ENCODE data around the gene GPC1.

Gene GPC1

DNA sequence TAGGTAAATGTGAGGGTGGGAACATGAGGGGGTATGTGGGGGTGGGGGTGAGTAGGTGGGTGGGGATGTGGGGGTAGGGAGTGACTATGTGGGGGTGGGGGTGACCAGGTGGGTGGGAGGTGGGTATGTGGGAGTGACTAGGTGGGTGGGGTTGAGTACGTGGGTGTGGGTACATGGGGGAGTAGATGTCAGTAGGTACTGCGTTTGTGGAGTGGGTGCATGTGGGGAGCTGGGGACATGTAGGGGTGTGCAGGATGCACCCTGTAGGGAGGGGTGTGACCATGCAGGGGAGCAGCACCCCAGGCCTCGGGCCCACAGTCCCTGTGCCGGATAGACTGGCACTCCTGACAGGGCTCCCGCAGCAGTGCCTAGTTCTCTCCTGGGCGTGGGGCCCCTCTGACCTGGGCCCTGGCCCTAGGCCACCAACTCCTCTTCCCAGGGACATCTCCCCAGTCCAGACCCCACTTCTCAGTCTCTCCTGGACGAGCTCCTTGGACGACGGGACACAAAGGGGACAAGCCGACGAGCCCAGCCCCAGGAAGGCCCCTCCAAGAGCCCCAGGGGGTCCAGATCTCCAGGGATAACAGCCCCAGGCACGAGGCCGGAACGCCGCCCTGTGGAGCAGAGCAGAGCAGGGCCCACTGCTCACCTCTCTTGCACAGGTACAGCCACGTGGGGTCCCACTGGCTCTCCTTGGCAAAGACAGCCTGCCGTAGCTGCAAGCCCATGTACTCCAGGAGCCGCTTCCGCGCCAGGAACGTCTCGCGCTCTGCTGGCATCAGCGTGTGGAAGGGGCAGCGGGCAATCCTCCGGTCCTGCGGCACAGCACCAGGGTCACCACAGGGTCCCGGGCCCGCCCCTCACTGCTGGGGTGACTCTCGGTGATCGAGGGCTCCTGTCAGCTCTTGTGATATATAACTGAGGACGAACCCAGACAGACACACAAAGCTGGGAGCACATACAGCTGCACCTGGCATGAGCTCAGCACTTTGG lies 64.1 kb downstream of the GPC1 start:
- DNase-seq (ENCODE audit: low read depth), result no peak

DNA sequence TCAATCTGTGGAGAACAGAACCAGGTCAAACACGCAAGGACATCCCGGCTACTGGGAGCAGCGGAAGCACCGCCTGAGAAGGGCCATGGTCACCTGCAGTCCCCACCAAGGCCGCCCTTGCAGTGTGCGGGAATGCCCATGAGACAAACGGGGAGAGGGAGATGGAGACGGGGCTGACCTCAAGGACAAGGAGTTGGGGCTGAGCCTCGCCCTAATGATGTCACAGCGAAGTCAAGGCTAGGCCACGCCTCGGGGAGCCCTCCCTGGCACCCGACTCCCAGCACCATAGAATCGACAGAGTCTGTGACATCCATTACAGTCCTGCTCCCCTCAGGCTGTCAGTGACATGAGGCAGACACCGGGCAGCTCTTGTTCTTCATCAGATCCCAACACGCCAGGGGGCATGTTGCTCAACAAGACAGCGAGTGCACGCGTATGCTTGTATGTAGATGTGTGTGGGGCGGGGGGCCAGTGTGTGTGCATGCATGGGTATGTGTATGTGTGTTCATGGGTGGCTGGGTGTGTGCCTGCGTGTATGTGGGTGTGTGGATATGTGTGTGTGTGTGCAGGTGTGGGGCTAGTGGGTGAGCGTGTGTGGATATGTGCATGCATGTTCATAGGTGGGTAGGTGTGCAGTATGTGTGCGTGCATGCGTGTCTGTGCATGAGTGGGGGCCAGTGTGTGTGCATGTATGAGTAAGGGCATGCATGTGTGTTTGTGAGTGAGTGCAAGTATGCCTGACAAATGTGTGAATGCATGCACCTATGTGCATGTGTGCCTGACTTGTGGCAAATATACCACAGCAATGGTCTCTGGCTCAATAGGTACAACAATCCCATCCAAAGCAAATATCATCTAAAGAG lies 65.3 kb downstream of the GPC1 start:
- no peak for DNase-seq (ENCODE audit: low read depth)

DNA sequence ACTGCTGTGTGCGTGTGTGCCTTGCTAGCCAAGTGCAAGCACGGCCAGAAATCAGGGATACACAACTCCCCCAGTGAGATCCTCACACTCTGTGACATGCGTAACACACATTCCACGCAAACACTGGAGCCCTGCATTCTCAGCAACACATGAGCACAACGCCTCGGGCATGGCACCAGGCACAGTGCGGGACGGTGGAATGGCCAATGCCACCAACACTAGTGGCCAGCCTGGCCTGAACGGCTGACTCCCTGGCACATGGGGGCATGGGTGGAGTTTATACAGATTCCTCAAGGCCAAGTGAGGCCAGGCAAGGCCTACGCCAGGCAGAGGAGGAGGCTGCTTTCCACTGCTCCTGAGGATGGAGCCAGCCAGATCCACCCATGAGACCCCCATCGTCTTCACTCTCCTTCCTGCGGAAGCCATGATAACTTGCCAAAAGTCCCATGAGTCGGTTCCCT lies 66.1 kb downstream of the GPC1 start:
- no peak for DNase-seq (ENCODE audit: low read depth)

DNA sequence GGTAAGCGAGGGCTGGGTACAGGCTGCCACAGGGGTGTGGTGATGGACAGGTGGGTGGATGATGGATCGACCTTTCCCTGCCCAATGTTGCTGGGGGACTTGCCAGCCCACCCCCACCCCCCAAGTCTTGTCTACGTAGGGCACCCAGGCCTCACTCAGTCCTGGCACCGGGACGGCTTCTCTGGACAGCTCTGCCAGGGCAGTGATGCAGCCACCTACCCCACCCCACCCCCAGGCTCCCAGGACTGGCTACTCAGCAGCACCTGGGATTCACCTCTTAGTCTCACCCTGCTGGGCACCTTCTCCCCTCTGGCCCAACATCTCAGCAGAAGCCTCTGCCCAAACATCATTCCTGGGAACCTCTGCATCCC lies 66.6 kb downstream of the GPC1 start:
- no peak for DNase-seq (ENCODE audit: low read depth)

DNA sequence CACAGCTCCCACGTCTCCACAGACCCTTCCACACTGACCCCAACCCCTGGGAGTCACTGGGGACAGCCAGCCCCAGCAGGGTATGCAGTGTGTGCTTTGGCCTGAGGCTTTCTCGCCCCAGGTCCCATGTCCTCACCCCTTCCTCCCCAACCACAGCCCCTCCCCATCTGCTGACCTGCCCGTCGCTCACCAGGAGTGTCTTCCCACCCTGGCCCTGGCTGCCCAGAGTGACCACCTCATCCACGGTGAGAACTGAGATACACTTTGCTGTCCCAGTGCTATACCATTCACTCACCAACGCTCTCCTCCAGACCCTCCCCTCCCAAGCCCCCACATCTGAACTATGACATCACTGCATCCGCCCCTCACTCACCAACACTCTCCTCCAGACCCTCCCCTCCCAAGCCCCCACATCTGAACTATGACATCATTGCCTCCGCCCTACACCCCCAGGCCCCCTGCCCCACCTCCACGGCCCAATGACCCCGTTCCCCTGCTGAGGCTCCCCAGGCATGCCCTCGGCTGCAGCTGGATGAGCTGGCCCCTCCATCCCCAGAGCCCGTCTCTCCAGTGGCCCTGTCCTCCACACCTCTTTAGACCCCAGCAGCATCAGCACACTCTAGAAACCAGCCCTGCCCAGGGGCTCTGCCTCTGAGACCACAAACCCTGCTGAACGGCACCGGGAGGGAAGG lies 67.1 kb downstream of the GPC1 start:
- no peak for DNase-seq (ENCODE audit: low read depth)

DNA sequence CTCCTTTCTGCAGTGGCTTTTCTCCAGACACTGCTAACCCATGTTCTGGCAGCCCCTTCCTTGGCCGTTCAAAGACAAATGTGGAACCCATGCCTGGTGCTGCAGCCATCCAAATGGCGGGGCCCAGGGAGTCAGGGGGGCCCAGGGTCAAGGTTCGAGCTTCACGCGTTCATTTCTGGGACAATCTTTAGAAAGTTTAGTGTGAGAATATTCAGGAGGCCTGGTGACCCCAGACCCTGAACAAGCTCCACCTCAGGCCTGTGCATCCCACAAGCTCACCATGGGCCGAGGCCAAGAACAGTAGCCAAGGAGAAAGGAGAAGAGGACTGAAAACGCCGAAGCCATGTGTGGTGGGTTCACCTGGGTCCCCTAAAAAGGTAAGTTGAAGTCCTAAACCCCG lies 67.9 kb downstream of the GPC1 start:
- no peak for DNase-seq (ENCODE audit: low read depth)

DNA sequence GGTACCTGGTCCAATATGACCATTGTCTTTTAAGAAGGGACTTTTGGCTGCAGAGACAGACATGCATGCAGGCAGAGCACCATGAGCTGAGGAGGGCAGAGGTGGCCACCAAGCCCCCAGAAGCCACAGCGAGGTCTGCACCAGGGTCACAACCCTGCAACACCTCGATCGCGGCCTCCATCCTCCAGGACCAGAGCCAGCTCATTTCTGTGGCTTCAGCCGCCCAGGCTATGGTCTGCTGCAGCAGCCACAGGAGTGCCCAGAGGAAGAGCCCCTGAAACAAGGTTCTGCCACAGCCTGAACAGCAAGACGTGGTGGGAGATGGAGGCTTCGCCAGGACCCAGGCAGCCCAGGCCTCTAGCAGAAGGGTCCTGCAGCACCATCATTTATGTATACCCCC lies 68.4 kb downstream of the GPC1 start:
- no peak for DNase-seq (ENCODE audit: low read depth)

DNA sequence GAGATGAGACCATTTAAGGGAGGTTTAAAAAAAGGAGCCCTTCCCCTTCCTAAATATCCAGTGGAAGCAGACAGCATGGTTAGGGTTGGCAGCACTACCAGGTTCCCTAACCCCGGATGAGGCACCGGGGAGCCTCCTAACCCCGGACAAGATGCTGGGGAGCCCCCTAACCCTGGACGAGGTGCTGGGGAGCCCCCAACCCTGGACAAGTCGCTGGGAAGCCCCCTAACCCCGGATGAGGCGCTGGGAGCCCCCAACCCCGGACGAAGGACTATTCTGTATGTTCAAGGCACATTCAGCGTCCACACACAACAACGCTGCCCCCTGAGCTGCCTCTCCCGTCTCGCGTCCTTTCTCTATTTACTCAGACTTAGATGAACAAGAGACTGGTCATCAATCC lies 70.4 kb downstream of the GPC1 start:
- DNase-seq (ENCODE audit: low read depth), result no peak

DNA sequence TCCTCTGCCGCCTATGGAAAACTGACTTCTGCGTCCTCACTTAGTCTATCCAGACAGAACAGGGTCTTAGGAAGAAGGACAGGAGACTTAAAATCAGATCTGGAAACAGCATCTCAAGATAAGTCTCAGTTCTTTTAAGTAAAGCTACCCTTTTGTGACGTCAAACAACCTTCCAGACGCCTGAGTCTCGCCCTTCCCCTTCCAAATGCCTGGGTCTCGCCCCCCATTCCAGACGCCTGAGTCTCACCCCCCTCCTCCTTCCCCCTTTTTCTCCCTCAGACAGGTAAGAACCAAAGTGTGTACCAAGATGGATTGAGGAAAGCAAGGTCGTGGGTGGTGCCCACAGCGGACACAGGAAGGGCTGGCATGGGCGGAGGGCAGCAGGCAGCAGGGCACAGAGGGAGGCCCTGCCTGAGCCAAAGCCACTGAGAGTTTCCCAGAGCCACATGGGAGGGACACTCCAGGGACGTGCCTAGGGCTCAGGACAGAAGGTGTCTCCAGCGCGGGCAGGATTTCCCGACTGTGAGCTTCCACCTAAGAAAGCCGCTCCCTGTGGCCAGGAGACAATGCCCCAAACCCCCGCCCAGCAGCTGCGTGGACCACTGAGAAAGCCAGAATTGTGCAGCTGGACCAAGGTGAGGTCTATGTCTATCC lies 71.1 kb downstream of the GPC1 start:
- no peak for DNase-seq (ENCODE audit: low read depth)

DNA sequence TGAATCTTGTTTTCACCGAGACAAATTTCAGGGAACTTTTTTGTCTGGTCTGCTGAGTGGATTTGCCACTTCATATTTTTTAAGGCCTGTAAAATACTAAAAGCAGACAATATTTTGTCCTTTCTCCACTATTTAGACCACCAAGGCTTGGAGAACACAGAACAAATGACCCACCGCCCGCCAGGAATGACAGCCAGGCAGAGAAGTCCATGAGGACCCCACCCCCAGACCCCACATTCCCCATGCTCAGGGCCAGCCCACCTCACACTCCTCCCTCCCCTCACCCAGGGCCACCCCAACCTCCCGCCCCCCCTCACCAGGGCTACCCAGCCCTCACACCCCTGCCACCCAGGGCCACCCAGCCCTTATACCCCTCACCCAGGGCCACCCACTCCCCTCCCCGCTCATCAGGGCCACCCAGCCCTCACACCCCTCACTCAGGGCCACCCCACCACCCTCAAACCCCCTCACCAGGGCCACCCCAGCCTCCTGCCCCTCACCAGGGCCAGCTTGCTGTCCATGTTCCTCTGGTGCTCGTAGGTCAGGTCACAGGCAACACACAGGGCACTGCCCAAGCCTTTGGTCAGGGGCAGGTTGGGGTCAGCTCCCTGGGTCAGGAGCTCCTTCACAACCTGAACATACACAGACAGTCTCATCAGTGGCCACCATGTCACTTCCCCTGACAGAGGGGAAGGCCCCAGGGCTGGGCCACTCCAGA lies 71.8 kb downstream of the GPC1 start:
- no peak for DNase-seq (ENCODE audit: low read depth)

DNA sequence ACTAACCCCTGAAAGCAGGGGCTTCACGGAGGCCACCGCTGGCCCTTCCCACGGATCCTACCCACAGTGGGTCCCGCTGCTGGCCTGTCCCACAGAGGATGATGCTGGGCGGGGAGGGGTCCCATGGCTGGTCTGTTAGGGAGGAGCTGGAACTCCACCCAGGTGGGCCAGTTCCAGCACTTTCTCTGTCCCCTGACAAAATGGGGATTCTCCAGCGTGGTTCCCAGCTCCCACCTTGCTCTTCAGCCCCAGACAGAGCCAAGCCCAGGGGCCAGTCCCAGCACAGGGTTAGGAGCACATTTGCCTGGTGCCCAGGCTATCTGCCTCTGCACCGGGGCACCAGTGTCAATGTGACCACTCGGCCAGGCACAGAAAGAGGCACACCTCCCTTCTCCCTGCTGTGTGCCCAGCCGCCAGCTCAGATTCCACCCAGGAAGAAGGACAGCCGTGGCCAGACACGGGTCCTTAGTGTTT lies 72.4 kb downstream of the GPC1 start:
- no peak for DNase-seq (ENCODE audit: low read depth)

DNA sequence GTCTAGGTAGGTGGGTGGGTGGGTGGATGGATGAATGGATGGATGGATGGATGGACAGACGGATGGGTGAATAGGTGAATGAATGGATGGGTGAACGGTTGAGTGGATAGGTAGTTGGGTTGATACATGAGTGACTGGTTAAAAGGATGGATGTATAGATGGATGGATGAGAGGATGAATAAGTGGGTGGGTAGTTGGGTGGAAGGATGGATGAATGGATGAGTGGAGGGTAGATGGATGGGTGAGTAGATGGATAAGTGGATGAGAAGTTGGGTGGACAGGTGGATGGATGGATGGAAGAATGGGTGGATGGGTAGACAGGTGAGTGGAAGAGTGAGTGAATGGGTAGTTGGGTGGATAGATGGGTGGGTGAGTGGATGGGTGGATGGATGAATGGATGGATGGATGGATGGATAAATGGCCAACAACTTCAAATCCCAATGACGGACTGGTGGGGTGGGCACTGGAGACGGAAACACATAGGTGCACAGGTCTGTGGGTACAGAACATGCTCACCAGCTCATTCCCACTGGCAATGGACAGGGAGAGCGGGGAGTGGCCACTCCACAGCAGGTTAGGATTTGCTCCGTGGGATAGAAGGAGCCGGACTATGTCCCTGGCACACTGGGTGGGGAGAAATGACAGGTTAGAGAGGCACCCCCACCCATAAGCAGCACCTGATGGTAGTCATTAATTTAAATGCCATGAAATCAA lies 73.5 kb downstream of the GPC1 start:
- DNase-seq (ENCODE audit: low read depth), result no peak

DNA sequence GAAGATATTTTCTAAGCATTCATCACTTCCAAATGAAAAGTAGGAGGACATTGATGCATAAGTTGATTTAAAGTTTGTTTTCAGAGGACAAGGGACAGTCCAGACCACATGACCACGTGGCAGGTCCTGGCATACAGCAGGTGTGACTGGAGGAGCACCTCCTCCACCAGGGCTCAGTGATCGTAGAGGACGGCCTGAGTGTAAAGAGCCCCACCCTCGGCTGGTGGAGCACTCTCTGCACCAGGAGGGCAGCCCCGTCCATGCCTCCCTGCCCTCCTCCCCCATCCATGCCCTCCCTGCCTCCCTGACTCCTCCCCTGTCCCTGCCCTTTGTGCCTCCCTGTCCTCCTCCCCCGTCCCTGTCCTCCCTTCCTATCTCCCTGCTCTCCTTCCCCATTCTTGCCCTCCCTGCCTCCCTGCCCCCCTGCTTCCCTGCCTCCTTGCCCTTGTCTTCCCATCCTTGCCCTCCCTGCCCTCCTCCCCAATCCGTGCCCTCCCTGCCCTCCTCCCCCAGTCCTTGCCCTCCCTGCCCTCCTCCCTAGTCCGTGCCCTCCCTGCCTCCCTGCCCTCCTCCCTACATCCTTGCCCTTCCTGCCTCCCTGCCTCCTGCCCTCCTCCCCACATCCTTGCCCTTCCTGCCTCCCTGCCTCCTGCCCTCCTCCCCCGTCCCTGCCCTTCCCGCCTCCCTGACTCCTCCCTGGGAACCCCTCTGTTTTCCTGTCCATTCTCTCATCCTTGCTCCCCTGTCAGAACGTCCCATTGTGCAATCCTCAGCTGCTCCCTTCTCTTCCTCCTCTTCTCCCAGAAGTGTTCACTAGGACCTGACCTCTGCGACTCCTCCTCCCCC lies 74.4 kb downstream of the GPC1 start:
- DNase-seq (ENCODE audit: low read depth), result no peak

DNA sequence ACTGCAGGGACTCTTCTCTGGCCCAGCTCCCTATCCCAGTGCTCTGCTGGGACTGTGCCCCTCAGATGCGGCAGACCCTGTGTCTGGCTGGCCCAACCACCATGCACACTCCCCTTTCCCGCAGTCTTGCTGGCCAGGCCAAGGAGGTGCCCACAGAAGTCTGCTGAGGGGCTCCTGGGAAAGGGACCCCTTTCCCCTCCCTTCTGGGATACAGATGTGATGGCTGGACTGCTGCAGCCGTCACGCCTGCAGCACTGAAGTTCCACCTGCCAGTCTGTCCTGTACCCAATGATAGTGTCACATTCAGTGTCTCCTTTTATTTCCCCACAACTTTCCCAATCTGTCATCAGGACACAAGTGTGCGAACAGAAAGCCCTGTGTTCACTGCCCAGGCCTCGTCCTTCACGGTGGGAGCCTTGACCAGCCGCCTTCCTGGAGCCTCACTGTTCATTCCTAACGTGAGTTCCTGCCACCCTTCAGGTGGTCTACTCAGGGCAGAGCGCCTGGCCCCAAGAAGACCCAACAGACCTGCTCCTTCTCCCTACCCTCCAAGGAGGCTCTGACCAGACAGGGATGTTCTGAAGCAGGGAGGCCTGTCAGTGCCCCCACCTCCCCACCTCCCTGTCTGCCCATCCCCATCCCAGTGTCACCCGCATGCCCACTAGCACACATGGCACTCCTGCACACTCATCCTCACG lies 75.2 kb downstream of the GPC1 start:
- DNase-seq (ENCODE audit: low read depth), result no peak

DNA sequence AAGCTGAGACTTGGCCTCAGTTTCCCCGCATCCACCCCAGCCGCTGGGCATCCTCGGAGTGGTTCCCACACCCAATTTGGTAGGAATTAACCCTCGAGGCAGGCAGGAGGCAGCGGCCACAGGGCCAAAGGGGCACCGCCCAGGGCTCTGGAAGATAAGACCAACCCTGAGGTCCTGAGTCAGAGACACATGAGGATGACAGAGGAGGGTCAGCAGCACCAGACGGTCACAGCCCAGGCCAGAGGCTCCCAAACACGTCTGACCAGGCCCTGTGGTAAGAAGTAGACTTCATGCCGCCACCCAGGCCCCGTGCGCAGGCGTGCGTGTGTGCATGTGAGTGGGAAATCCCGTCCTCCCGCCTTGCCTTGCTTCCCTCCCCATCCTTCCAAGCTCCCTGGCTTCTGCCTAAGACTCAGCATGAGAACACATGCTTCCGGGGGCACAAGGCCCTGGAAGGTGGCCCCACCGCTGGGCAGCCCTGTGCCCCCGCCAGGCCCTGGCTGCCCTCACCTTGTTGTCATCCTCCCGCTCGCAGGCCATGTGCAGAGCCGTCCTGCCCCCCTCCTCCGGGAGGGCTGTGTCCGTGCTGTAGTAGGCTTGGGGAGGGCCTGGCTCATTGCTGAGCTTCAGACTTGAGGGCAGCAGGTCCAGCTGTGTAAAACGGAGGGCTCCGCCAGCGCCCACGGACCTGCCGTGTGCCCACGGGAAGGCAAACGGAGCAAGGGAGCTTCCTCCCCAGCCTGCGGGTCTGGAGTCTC lies 76.1 kb downstream of the GPC1 start:
- no peak for DNase-seq (ENCODE audit: low read depth)

DNA sequence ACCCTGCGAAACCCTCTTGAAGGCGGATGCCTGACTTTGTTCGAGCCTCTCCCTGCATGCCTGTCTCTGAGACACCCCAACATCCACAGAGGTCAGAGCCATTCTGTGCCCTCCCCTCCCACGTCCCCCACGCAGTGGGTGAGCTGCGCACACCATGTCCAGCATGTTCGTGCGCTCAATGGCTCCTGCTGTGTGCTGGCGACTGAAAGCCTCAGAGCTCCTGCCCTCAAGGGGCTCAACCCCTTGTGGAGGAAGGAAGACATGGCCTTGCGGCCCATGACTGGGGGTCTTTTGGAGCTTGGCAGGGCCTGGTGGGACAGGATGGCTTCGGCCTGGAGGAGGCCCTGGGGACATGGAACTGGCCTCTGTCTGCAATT lies 76.6 kb downstream of the GPC1 start:
- DNase-seq (ENCODE audit: low read depth), result no peak

DNA sequence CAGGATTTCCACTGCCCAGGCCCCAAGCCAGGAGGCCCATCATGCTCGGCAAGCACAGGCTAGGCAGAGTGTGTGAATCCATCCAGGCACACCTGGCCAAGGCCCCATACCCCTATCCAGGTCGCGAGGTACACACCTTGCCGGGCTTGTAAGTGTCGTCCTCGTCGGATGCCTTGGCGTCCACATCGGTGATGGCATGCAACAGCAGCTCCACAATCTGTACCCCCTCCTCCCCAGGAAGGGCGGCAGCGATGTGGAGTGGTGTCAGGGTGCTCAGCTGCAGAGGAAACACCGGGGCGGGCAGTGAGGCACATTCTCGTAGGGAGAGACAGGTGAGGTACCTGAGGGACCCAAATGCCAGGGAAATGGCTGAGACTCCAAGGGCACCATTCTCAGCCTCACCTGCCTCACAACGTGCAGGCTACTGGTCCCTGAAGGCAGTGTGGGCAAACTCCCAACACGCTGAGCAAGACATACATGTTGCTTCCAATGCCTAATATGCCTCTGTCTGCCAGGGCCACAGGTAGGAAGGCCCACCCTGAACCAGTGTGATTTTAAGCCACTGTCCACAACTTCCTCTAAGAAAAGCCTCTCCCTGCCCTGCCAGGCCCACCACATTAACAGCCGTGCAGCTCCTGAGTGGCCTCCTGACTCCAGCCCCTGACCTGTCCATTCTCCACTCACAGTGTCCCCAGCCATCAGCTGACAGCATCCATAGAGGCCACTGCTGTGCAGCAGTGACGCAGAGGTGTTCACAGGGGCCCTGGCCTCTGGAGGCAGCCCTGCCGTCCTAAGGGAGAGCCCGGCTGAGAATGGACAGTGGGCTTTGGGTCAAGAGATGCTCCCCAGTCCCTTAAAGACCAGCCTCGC lies 77.4 kb downstream of the GPC1 start:
- DNase-seq (ENCODE audit: low read depth), result no peak
